Activated CD8-positive, alpha-beta memory T cell treated with anti-CD3 and anti-CD28 coated beads, Interleukin-2, amount 50 U/mL, for 1 hour (primary cell): Measurements from ENCODE around the gene PCNX2.

Experiments
- DNase-seq: peaks from one replicate; pipeline ENCODE4 v3.0.0-alpha.2; 2020; ENCODE audit errors: extremely low read depth

The PCNX2 gene

GRCh38 chr1:233319272-233319671 is 23.7 kb upstream of the PCNX2 start:
- no peak for DNase-seq

- no peak for DNase-seq
These were observed 20.9 kb upstream of the PCNX2 start for GRCh38 chr1:233316473-233316872.

- no peak for DNase-seq
These were observed 20.3 kb upstream of the PCNX2 start for GRCh38 chr1:233315718-233316301.

- no peak for DNase-seq
These were observed 18.1 kb upstream of the PCNX2 start for GRCh38 chr1:233313434-233314155.

- DNase-seq, result no peak
These were observed 9.1 kb upstream of the PCNX2 start for GRCh38 chr1:233304489-233305102.

GRCh38 chr1:233300326-233300725 is 4.8 kb upstream of the PCNX2 start:
- DNase-seq, result no peak

GRCh38 chr1:233299450-233299849 is 3.9 kb upstream of the PCNX2 start:
- no peak for DNase-seq

GRCh38 chr1:233295975-233296322 is 424 bp upstream of the PCNX2 start:
- DNase-seq, result no peak

- no peak for DNase-seq
These were observed 650 bp downstream of the PCNX2 start for GRCh38 chr1:233294913-233295236.

- DNase-seq, result no peak
These were observed 1.7 kb downstream of the PCNX2 start for GRCh38 chr1:233293556-233294446.

- DNase-seq, result no peak
These were observed 5.0 kb downstream of the PCNX2 start for GRCh38 chr1:233290396-233291034.

- no peak for DNase-seq
These were observed 5.8 kb downstream of the PCNX2 start for GRCh38 chr1:233289676-233290075.

GRCh38 chr1:233282582-233282886 is 13.0 kb downstream of the PCNX2 start:
- DNase-seq, result no peak

- DNase-seq, result no peak
These were observed 13.6 kb downstream of the PCNX2 start for GRCh38 chr1:233281711-233282581.

GRCh38 chr1:233279971-233280370 is 15.6 kb downstream of the PCNX2 start:
- no peak for DNase-seq

- no peak for DNase-seq
These were observed 16.9 kb downstream of the PCNX2 start for GRCh38 chr1:233278631-233279030.

- no peak for DNase-seq
These were observed 17.6 kb downstream of the PCNX2 start for GRCh38 chr1:233277637-233278606.

GRCh38 chr1:233269656-233270055 is 25.9 kb downstream of the PCNX2 start:
- DNase-seq, result no peak

- no peak for DNase-seq
These were observed 27.0 kb downstream of the PCNX2 start for GRCh38 chr1:233268389-233269022.

- no peak for DNase-seq
These were observed 33.8 kb downstream of the PCNX2 start for GRCh38 chr1:233261695-233262094.
